ENCODE results near the gene NISCH.

- TF ChIP-seq CTCF (IDR thresholded peaks at IDR 0.05) (no peak), TCF7L2 (IDR thresholded peaks at IDR 0.05; ENCODE audit: low read depth, low read length) (no peak), POLR2AphosphoS5 (IDR thresholded peaks at IDR 0.05; ENCODE audit: low read depth, low read length) (no peak)
Measured at GRCh38 chr3:52440249-52440551, 15.2 kb upstream of the NISCH start.

All from Panc1 (cell line).